Omental fat pad (tissue), 4 donors: ENCODE measurements around the gene KLKB1. TPM values are rescaled to one million over a fixed set of nuclear protein-coding genes. Genes with fewer than 3 reads are reported as not detected.

ENCODE experiments used
- ATAC-seq: fragments of 150-250 bp; one replicate; pipeline ENCODE4 v1.9.1; 2016; ENCODE audit warnings: mild to moderate bottlenecking, moderate library complexity; ENCODE audit not compliant: low FRiP score
- DNase-seq: peaks from one replicate; pipeline ENCODE4 v3.0.0-alpha.2; 2019; ENCODE audit warnings: low spot score
- total RNA-seq, 4 donors: library from RNA; depleted of rRNA; stranded (reverse); fragments of >200 nt; gene quantifications; one replicate each; pipeline ENCODE4 v1.1.0, GENCODE V29; 2016
- TF ChIP-seq, protein P1 (sequence below), 3 donors: fragments of 450-650 bp; IDR thresholded peaks; one replicate each; pipeline ENCODE4 v1.5.1; 2016 to 2017; ENCODE audit warnings: antibody characterized with exemption in 3 of 3, mild to moderate bottlenecking in 3 of 3, moderate library complexity in 2 of 3

The KLKB1 gene
- total RNA-seq, 4 donors from 2014 or later: 0.47 to 1.3 (median 0.67) TPM

- ATAC-seq (no peak), DNase-seq (no peak)
- TF ChIP-seq, protein P1, sequence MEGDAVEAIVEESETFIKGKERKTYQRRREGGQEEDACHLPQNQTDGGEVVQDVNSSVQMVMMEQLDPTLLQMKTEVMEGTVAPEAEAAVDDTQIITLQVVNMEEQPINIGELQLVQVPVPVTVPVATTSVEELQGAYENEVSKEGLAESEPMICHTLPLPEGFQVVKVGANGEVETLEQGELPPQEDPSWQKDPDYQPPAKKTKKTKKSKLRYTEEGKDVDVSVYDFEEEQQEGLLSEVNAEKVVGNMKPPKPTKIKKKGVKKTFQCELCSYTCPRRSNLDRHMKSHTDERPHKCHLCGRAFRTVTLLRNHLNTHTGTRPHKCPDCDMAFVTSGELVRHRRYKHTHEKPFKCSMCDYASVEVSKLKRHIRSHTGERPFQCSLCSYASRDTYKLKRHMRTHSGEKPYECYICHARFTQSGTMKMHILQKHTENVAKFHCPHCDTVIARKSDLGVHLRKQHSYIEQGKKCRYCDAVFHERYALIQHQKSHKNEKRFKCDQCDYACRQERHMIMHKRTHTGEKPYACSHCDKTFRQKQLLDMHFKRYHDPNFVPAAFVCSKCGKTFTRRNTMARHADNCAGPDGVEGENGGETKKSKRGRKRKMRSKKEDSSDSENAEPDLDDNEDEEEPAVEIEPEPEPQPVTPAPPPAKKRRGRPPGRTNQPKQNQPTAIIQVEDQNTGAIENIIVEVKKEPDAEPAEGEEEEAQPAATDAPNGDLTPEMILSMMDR (IDR thresholded peaks at IDR 0.05): no peak
Observed at GRCh38 chr4:186249785-186250754, 22.8 kb downstream of the KLKB1 start.

GRCh38 chr4:186250760-186251159 lies 23.5 kb downstream of the KLKB1 start:
- TF ChIP-seq, protein P1 (IDR thresholded peaks at IDR 0.05): no peak
- DNase-seq (no peak), ATAC-seq (no peak)

GRCh38 chr4:186255122-186255521 lies 27.8 kb downstream of the KLKB1 start:
- ATAC-seq (no peak), DNase-seq (no peak)
- TF ChIP-seq, protein P1 (IDR thresholded peaks at IDR 0.05): no peak

DNA sequence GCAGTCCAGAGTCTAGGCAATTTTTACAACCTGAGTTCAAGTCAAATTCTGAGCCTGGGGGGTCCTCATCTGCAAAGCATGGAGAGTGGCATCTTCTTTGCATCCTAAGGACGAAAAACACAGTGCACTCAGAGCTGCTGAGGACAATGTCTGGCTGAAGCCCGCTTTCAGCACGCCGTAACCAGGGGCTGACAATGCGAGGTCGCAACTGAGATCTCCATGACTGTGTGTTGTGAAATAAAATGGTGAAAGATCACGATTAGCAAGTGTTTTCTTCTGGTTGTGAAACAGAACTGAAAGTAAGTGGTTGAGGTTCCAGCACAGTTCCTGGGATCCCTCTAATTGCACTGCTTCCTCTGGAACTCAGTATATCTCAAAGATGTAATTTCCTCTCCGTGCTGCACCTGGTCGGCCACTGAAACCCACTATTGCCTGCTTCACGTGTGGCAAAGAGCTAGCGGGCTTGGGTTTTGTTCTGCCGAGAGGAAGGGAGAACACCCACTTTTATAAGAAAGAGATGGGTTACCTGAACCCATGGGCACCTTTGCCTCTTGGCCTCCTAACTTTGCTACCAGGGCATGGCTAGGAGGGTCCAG lies 31.0 kb downstream of the KLKB1 start:
- TF ChIP-seq, protein P1 (IDR thresholded peaks at IDR 0.05): no peak
- DNase-seq (no peak), ATAC-seq (no peak)

- TF ChIP-seq, protein P1 (IDR thresholded peaks at IDR 0.05): no peak
- no peak for ATAC-seq
- DNase-seq: no peak
Observed at GRCh38 chr4:186260117-186260503, 32.8 kb downstream of the KLKB1 start.

DNA sequence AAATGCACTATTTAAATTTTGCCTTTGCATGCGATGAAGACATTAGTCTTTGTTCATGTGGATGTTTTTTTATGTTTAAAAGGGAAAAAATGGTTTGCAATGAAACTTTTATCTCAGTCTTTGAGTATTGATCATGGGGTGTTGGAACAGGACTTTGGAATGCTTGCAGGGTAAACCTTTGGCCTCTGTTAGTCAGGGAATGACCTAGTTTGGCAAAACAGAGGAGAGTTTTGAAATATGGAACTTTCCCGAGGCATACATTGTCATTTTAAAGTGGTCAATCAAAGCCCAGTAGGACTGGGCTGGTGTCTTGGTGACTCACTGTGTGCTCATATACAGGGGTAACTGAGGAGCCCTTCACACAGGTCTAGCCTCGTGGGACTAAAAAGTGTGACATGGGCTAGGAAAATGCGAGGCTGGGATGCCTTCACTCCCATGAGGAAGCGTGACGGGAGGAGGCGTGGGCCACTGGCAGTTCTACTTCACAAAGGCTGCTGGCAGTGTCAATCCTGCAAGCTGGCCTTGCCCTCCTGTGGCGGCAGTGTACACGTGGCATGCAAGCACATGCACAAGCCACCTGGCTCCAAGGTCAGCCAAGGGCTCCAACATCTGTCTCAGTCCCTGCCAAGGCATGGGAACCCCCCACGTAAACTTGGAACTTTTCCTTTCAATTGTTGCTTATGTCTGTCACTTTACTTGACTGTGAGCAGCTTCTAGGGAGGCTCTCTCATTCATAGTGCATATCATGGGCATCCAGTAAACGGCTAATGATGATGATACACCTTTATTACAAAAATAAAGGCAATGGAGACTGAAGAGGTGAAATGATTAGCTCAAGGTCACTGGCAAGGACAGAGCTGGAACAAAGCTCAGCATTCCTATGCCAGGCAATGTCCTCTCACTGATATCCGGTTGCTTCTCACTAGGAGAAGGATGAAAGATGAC lies 33.5 kb downstream of the KLKB1 start:
- DNase-seq (no peak), ATAC-seq (no peak)

More for the DNA sequence above, 33.5 kb downstream of the KLKB1 start:
- TF ChIP-seq, protein P1 (IDR thresholded peaks at IDR 0.05): no peak
